Ascending aorta (tissue), 2 donors: ENCODE results near the gene DNAI1. TPM values are rescaled to one million over a fixed set of nuclear protein-coding genes. Genes with fewer than 3 reads are reported as not detected.
A peak's percentile ranks its signal among the peaks of the same experiment; 100 is the strongest.
"Not testable (repeated sequence)": the region's sequence is repeated elsewhere in the genome, so short reads cannot be mapped to it uniquely, and the experiment has no call there.

Experiments
- DNase-seq, 2 donors: peaks; one replicate each; pipeline ENCODE4 v3.0.0-alpha.2; 2019; ENCODE audit warnings: low spot score in 2 of 2
- H3K27ac ChIP-seq, 2 donors: fragments of 200-600 bp; sonication (generic); one replicate each; pipeline ENCODE4 v1.5.1; 2016 to 2017; ENCODE audit warnings: mild to moderate bottlenecking in 1 of 2
- H3K27me3 ChIP-seq: fragments of 200-600 bp; sonication (generic); one replicate; pipeline ENCODE4 v1.5.1; 2017
- H3K36me3 ChIP-seq, 2 donors: fragments of 200-600 bp; sonication (generic); one replicate each; pipeline ENCODE4 v1.5.1; 2016
- H3K4me1 ChIP-seq, 2 donors: fragments of 200-600 bp; sonication (generic); one replicate each; pipeline ENCODE4 v1.5.1; 2016 to 2017; ENCODE audit warnings: mild to moderate bottlenecking in 1 of 2
- H3K4me3 ChIP-seq, 2 donors: fragments of 200-600 bp; sonication (generic); one replicate each; pipeline ENCODE4 v1.5.1; 2016 to 2017; ENCODE audit warnings: mild to moderate bottlenecking in 1 of 2
- H3K9me3 ChIP-seq, 2 donors: fragments of 200-600 bp; sonication (generic); one replicate each; pipeline ENCODE4 v1.5.1; 2016
- CTCF ChIP-seq, 3 experiments: fragments of 200-600 bp in 2 of 3; fragments of 450-650 bp in 1 of 3; sonication (generic) in 2 of 3; IDR thresholded peaks; one replicate each; pipeline ENCODE4 v1.5.1; 2016 to 2019; ENCODE audit warnings: antibody characterized with exemption in 3 of 3, mild to moderate bottlenecking in 1 of 3, moderate library complexity in 1 of 3
- intact Hi-C: fragments of 100-400 bp; cut with DNase I; formaldehyde crosslinking; loops from one replicate; pipeline ENCODE4 v1.15.1; 2023
- total RNA-seq: library from RNA; depleted of rRNA; stranded (reverse); fragments of >200 nt; gene quantifications from one replicate; pipeline ENCODE4 v1.1.0, GENCODE V29; 2016

DNAI1 gene
- total RNA-seq, 1 donor from 2014 or later, result not detected

DNA sequence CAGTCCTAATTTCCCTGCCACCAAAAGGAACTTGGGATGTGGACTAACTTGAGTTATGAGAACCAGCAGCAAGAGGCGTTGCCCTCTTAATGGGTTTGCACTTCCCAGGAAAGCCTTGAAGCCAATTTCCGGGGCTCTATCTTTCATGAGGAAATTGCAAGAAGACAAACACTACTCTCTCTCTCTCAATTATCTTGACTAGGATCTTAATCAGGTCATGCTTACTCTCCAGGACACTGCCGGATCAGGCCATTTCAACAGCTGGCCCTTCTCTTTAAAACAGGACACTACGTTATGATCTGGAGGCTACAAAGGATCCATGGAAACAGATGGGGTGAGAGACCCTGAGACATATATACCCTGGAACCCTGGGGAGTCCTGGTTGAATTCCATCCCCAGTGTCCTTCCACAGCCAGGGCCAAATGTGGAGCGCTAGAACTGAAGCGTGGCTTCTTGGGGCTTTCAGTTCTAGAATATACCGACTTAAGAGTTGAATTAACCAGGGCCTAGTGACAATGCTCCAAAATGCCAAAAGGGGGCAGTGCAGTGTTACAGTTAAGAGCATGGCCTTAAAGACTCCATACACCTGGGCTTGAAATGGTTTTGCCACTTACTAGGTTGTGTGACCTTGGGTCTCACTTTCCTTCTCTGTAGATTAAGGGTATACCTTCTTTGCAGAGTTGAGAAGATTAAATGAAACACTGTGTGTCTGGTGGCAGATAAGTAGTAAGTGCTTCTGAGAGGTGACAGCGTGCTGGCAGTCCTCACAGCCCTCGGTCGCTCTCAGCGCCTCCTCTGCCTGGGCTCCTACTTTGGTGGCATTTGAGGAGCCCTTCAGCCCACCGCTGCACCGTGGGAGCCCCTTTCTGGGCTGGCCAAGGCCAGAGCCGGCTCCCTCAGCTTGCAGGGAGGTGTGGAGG, 21.3 kb upstream of the DNAI1 start:
- Histone ChIP-seq H3K27me3 (no peaks in the 10 kb centered on the region), H3K4me3 (no peak overlapping the region), H3K36me3 (no peaks in the 10 kb centered on the region), H3K9me3 (no peaks in the 10 kb centered on the region), H3K27ac (no peak overlapping the region), H3K4me1 (no peaks in the 10 kb centered on the region)
- intact Hi-C loops, result loop anchor here (1.0 kb wide), 1 partner anchor 64 kb away; no protein-coding TSS in a partner anchor
- DNase-seq, result no peak
- peak; percentile 52 to 60 (median 57) for TF ChIP-seq CTCF (IDR thresholded peaks at IDR 0.05)

- not testable (repeated sequence) for H3K4me1 ChIP-seq, H3K9me3 ChIP-seq, H3K4me3 ChIP-seq, H3K36me3 ChIP-seq, H3K27ac ChIP-seq, DNase-seq, H3K27me3 ChIP-seq
- intact Hi-C loops, result loop anchor here (1.0 kb wide), 1 partner anchor 63 kb away; no protein-coding TSS in a partner anchor
These were observed 20.7 kb upstream of the DNAI1 start for GRCh38 chr9:34437926-34438307.

DNA sequence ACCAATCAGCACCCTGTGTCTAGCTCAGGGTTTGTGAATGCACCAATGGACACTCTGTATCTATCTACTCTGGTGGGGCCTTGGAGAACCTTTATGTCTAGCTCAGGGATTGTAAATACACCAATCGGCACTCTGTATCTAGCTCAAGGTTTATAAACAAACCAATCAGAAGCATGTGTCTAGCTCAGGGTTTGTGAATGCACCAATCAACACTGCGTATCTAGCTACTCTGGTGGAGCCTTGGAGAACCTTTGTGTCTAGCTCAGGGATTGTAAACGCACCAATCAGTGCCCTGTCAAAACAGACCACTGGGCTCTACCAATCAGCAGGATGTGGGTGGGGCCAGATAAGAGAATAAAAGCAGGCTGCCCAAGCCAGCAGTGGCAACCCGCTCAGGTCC, 20.1 kb upstream of the DNAI1 start:
- H3K27ac ChIP-seq, DNase-seq, H3K36me3 ChIP-seq, intact Hi-C loops, H3K9me3 ChIP-seq, H3K4me1 ChIP-seq, H3K27me3 ChIP-seq, H3K4me3 ChIP-seq: not testable (repeated sequence)

- intact Hi-C loops, result no loop called here
These were observed 18.6 kb upstream of the DNAI1 start for GRCh38 chr9:34440017-34440416.

GRCh38 chr9:34442770-34443169, 15.8 kb upstream of the DNAI1 start:
- no peaks in the 10 kb centered on the region for H3K4me1 ChIP-seq
- no peak overlapping the region for H3K27ac ChIP-seq
- H3K9me3 ChIP-seq, result no peaks in the 10 kb centered on the region
- no peak for TF ChIP-seq CTCF (IDR thresholded peaks at IDR 0.05)
- H3K4me3 ChIP-seq, result no peak overlapping the region
- intact Hi-C loops, result no loop called here
- no peak for DNase-seq
- H3K36me3 ChIP-seq, result no peaks in the 10 kb centered on the region
- H3K27me3 ChIP-seq, result no peaks in the 10 kb centered on the region

More at GRCh38 chr9:34440017-34440416, 18.6 kb upstream of the DNAI1 start:
- DNase-seq, result no peak
- Histone ChIP-seq H3K27ac (no peak overlapping the region), H3K4me1 (no peaks in the 10 kb centered on the region), H3K9me3 (no peaks in the 10 kb centered on the region), H3K27me3 (no peaks in the 10 kb centered on the region), H3K4me3 (no peak overlapping the region), H3K36me3 (no peaks in the 10 kb centered on the region)
- no peak for TF ChIP-seq CTCF (IDR thresholded peaks at IDR 0.05)

GRCh38 chr9:34443533-34443932, 15.1 kb upstream of the DNAI1 start:
- intact Hi-C loops, result no loop called here

More at GRCh38 chr9:34443533-34443932, 15.1 kb upstream of the DNAI1 start:
- H3K27me3 ChIP-seq, result no peaks in the 10 kb centered on the region
- H3K9me3 ChIP-seq, result no peaks in the 10 kb centered on the region
- H3K4me1 ChIP-seq, result no peaks in the 10 kb centered on the region
- no peak overlapping the region for H3K27ac ChIP-seq
- TF ChIP-seq CTCF (IDR thresholded peaks at IDR 0.05), result no peak
- H3K36me3 ChIP-seq, result no peaks in the 10 kb centered on the region
- DNase-seq, result no peak
- no peak overlapping the region for H3K4me3 ChIP-seq
